Calu3 (cell line): ENCODE measurements around the gene HEYL. TPM values are rescaled to one million over a fixed set of nuclear protein-coding genes. Genes with fewer than 3 reads are reported as not detected.

Experiments
- BruUV-seq: library from RNA; stranded (reverse); fragments of 400-500 nt; replicated peaks from 2 replicates; lab custom pipeline; 2021; lab: Mats Ljungman, UMichigan
- CTCF ChIA-PET: fragments of 300-600 bp; sonication (Branson Sonifier 250); formaldehyde crosslinking; loops from one replicate; lab custom pipeline; 2022; ENCODE audit warnings: antibody characterized with exemption; lab: Charles Lee
- DNase-seq: peaks from one replicate; pipeline ENCODE4 v3.0.0; 2022
- H3K27ac Mint-ChIP-seq: one replicate; pipeline ENCODE4 v1.8.0; 2022; ENCODE audit warnings: mixed read lengths; ENCODE audit not compliant: unreplicated experiment
- H3K27me3 Mint-ChIP-seq: one replicate; pipeline ENCODE4 v1.8.0; 2022; ENCODE audit warnings: mixed read lengths; ENCODE audit not compliant: unreplicated experiment
- H3K36me3 Mint-ChIP-seq: one replicate; pipeline ENCODE4 v1.8.0; 2022; ENCODE audit warnings: mild to moderate bottlenecking, moderate library complexity, mixed read lengths; ENCODE audit not compliant: insufficient read depth, unreplicated experiment
- H3K4me1 Mint-ChIP-seq: one replicate; pipeline ENCODE4 v1.8.0; 2022; ENCODE audit warnings: mild to moderate bottlenecking, low read depth, mixed read lengths; ENCODE audit not compliant: unreplicated experiment
- H3K4me3 Mint-ChIP-seq: one replicate; pipeline ENCODE4 v1.8.0; 2022; ENCODE audit warnings: mild to moderate bottlenecking, low read depth, moderate library complexity, mixed read lengths; ENCODE audit not compliant: unreplicated experiment
- H3K9me3 Mint-ChIP-seq: one replicate; pipeline ENCODE4 v1.8.0; 2022; ENCODE audit warnings: low read depth, mixed read lengths; ENCODE audit not compliant: unreplicated experiment
- CTCF ChIP-seq: fragments of 200-600 bp; IDR thresholded peaks from one replicate; pipeline ENCODE4 v1.8.0; 2022; ENCODE audit warnings: antibody characterized with exemption; ENCODE audit not compliant: unreplicated experiment
- intact Hi-C: fragments of 100-400 bp; cut with micrococcal nuclease; formaldehyde crosslinking; loops from one replicate; pipeline ENCODE4 v1.10.0; 2022; ENCODE audit not compliant: unreplicated experiment
- total RNA-seq: library from RNA; stranded (reverse); gene quantifications from 2 replicates; pipeline ENCODE4 v1.2.3, GENCODE V29; 2022

Gene HEYL
- total RNA-seq, 1 experiment from 2014 or later: 0.09 TPM

- no peaks in the 10 kb centered on the region for H3K9me3 Mint-ChIP-seq
- intact Hi-C loops: no loop called here
- H3K36me3 Mint-ChIP-seq: no peaks in the 10 kb centered on the region
- DNase-seq: no peak
- BruUV-seq: no TSS peak
- peaks cover 74% of the 10 kb centered on the region for H3K27me3 Mint-ChIP-seq
- TF ChIP-seq CTCF: no peak
- H3K4me1 Mint-ChIP-seq: no peaks in the 10 kb centered on the region
- H3K4me3 Mint-ChIP-seq: no peak overlapping the region
- CTCF ChIA-PET: interaction anchor here (1.1 kb wide), 1 partner anchor 33 kb away, joined by 4 read pairs; no protein-coding TSS in a partner anchor
- no peak overlapping the region for H3K27ac Mint-ChIP-seq
These were observed 508 bp downstream of the HEYL start for GRCh38 chr1:39638965-39639304.

DNA sequence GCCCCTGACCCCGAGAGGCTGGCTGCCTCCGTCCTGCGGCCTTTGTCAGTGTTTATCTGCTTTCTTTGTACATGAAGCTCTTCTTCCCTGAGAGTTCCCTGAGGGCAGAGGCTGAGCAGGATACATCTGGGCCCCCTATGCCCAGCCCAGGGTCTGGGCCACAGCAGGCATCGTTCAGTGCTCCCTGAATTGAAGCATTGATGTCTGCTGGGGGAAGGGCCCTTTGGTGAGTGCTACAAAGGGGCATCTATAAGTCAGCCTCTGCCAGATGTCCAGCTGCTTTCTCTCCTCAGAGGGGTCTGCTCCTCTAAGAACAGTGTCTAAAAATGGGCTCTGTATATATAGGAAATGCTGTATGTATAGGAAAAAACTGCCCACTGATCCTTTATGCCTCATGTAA lies 2.1 kb downstream of the HEYL start:
- H3K27ac Mint-ChIP-seq: no peak overlapping the region
- BruUV-seq: no TSS peak
- CTCF ChIA-PET: no interaction called here
- H3K36me3 Mint-ChIP-seq: no peaks in the 10 kb centered on the region
- no peak overlapping the region for H3K4me3 Mint-ChIP-seq
- H3K9me3 Mint-ChIP-seq: no peaks in the 10 kb centered on the region
- no peak for DNase-seq
- no peak for TF ChIP-seq CTCF
- peaks cover 70% of the 10 kb centered on the region for H3K27me3 Mint-ChIP-seq
- intact Hi-C loops: no loop called here
- peaks cover 7% of the 10 kb centered on the region for H3K4me1 Mint-ChIP-seq

- Mint-ChIP-seq H3K36me3 (no peaks in the 10 kb centered on the region), H3K27me3 (peaks cover 79% of the 10 kb centered on the region), H3K9me3 (no peaks in the 10 kb centered on the region), H3K4me3 (no peak overlapping the region), H3K4me1 (peaks cover 7% of the 10 kb centered on the region), H3K27ac (no peak overlapping the region)
- no peak for TF ChIP-seq CTCF
- no TSS peak for BruUV-seq
- DNase-seq: no peak
- intact Hi-C loops: no loop called here
- CTCF ChIA-PET: interaction anchor here (0.7 kb wide), 1 partner anchor 27 kb away, joined by 4 read pairs; no protein-coding TSS in a partner anchor
These were observed 3.6 kb downstream of the HEYL start for GRCh38 chr1:39635871-39636210.

GRCh38 chr1:39635205-39635870 lies 4.1 kb downstream of the HEYL start:
- TF ChIP-seq CTCF: no peak
- CTCF ChIA-PET: no interaction called here
- Mint-ChIP-seq H3K27me3 (peaks cover 84% of the 10 kb centered on the region), H3K4me3 (no peak overlapping the region), H3K9me3 (no peaks in the 10 kb centered on the region), H3K36me3 (no peaks in the 10 kb centered on the region), H3K4me1 (peaks cover 7% of the 10 kb centered on the region), H3K27ac (no peak overlapping the region)
- no peak for DNase-seq
- BruUV-seq: no TSS peak
- intact Hi-C loops: no loop called here
